IPS-18c (cell line): ENCODE measurements around the gene INAFM2.

Source experiments
- H3K4me3 ChIP-seq: 2 replicates; pipeline ENCODE4 v1.7.0; 2013; ENCODE audit warnings: low read depth, mild to moderate bottlenecking, low read length, moderate library complexity; ENCODE audit not compliant: insufficient read depth
- H3K9me3 ChIP-seq: one replicate; pipeline ENCODE4 v1.6.1; 2013; ENCODE audit warnings: mild to moderate bottlenecking, low read length, moderate library complexity; ENCODE audit not compliant: control insufficient read depth, insufficient read depth

Gene INAFM2

GRCh38 chr15:40323239-40323952 is at the start of gene INAFM2:
Gene INAFM2, plus strand, starts transcription at chr15:40323692. Its CDS starts 364 bp downstream, at chr15:40324056.
- Histone ChIP-seq H3K9me3 (no peaks in the 10 kb centered on the region), H3K4me3 (peak within 1 kb of the TSS; percentile 75)

- Histone ChIP-seq H3K9me3 (no peaks in the 10 kb centered on the region), H3K4me3 (no peak overlapping the region)
These were observed 48.9 kb upstream of the INAFM2 start for GRCh38 chr15:40274350-40275274.

- no peak overlapping the region for H3K4me3 ChIP-seq
- H3K9me3 ChIP-seq = no peaks in the 10 kb centered on the region
These were observed 48.0 kb upstream of the INAFM2 start for GRCh38 chr15:40275523-40275922.

GRCh38 chr15:40275954-40276353 is 47.5 kb upstream of the INAFM2 start:
- H3K4me3 ChIP-seq = no peak overlapping the region
- H3K9me3 ChIP-seq = no peaks in the 10 kb centered on the region

GRCh38 chr15:40276927-40277326 is 46.6 kb upstream of the INAFM2 start:
- H3K9me3 ChIP-seq = no peaks in the 10 kb centered on the region
- no peak overlapping the region for H3K4me3 ChIP-seq

- H3K4me3 ChIP-seq = no peak overlapping the region; the same call in 1 of the 2 replicates
- no peaks in the 10 kb centered on the region for H3K9me3 ChIP-seq
These were observed 46.0 kb upstream of the INAFM2 start for GRCh38 chr15:40277471-40277870.

GRCh38 chr15:40278026-40278425 is 45.5 kb upstream of the INAFM2 start:
- Histone ChIP-seq H3K4me3 (no peak overlapping the region), H3K9me3 (no peaks in the 10 kb centered on the region)

- no peaks in the 10 kb centered on the region for H3K9me3 ChIP-seq
- peak overlapping the region; percentile 41; the same call in 1 of the 2 replicates for H3K4me3 ChIP-seq
These were observed 43.9 kb upstream of the INAFM2 start for GRCh38 chr15:40279437-40280141.

- H3K9me3 ChIP-seq = no peaks in the 10 kb centered on the region
- H3K4me3 ChIP-seq = peak overlapping the region; percentile 41
These were observed 43.0 kb upstream of the INAFM2 start for GRCh38 chr15:40280260-40281056.

GRCh38 chr15:40281057-40281800 is 42.3 kb upstream of the INAFM2 start:
- no peaks in the 10 kb centered on the region for H3K9me3 ChIP-seq
- H3K4me3 ChIP-seq = peak overlapping the region; percentile 36

GRCh38 chr15:40281801-40282146 is 41.7 kb upstream of the INAFM2 start:
- Histone ChIP-seq H3K9me3 (no peaks in the 10 kb centered on the region), H3K4me3 (peak overlapping the region; percentile 57)

GRCh38 chr15:40282147-40282868 is 41.2 kb upstream of the INAFM2 start:
- peak overlapping the region; percentile 57 for H3K4me3 ChIP-seq

GRCh38 chr15:40282869-40283614 is 40.5 kb upstream of the INAFM2 start, which contains the start of gene ANKRD63:
Gene ANKRD63, minus strand, starts transcription at chr15:40283064. Its CDS starts 478 bp downstream, at chr15:40282586.
- H3K4me3 ChIP-seq = peak within 1 kb of the TSS; percentile 57
- H3K9me3 ChIP-seq = no peaks in the 10 kb centered on the region

More at GRCh38 chr15:40282147-40282868, 41.2 kb upstream of the INAFM2 start:
- no peaks in the 10 kb centered on the region for H3K9me3 ChIP-seq

GRCh38 chr15:40283615-40284300 is 39.7 kb upstream of the INAFM2 start:
- Histone ChIP-seq H3K9me3 (no peaks in the 10 kb centered on the region), H3K4me3 (peak overlapping the region; percentile 57; the same call in 1 of the 2 replicates)
